ENCODE data around the gene NFATC2IP.

NFATC2IP gene

DNA sequence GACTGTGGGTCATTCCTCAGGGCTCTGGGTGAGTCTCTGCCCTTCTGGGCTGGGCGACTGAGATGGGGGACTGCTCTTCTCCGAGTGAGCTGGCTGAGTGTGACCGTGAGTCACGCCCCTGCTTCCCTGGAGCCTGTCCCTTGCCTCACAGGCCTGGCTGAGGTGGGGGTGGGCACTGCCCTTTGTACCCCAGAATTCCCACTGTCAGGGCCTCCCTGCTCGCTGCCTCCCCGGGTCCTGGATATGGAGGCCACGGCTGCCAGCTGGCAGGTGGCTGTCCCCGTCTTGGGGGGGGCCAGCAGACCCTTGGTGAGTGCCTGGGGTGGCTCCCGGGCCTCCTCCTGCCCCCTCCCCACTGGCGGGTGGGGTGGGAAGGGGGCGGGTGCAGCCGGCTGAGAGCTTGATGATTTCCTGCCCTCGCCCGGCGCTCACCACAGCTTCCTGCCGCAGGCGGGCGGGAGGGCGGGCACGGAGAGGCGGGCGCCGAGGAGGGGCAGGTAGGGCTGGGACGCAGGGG is 33.9 kb downstream of the NFATC2IP start, which contains the start of gene LAT:
TSS of gene LAT (plus strand) at position 434 of the 517 bp plus-strand sequence. CDS start 366 bp downstream, outside the sequence.
- TF ChIP-seq, protein P1, sequence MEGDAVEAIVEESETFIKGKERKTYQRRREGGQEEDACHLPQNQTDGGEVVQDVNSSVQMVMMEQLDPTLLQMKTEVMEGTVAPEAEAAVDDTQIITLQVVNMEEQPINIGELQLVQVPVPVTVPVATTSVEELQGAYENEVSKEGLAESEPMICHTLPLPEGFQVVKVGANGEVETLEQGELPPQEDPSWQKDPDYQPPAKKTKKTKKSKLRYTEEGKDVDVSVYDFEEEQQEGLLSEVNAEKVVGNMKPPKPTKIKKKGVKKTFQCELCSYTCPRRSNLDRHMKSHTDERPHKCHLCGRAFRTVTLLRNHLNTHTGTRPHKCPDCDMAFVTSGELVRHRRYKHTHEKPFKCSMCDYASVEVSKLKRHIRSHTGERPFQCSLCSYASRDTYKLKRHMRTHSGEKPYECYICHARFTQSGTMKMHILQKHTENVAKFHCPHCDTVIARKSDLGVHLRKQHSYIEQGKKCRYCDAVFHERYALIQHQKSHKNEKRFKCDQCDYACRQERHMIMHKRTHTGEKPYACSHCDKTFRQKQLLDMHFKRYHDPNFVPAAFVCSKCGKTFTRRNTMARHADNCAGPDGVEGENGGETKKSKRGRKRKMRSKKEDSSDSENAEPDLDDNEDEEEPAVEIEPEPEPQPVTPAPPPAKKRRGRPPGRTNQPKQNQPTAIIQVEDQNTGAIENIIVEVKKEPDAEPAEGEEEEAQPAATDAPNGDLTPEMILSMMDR (IDR thresholded peaks at IDR 0.05): no peak
- Histone ChIP-seq H3K79me2 (peaks cover 2% of the 10 kb centered on the region), H3K4me3 (ENCODE audit: low read depth, low read length) (no peak within 1 kb of the TSS), H3K4me2 (ENCODE audit: low read length) (no peak within 1 kb of the TSS), H3K36me3 (ENCODE audit: control insufficient read depth, insufficient read depth, low read length) (no peaks in the 10 kb centered on the region), H3K9ac (no peak within 1 kb of the TSS), H3K9me3 (ENCODE audit: control insufficient read depth, low read length) (no peaks in the 10 kb centered on the region), H3K27ac (no peak within 1 kb of the TSS), H2AFZ (no peak within 1 kb of the TSS), H3K27me3 (ENCODE audit: control insufficient read depth, insufficient read depth, low read length) (no peaks in the 10 kb centered on the region), H3K4me1 (no peaks in the 10 kb centered on the region)

DNA sequence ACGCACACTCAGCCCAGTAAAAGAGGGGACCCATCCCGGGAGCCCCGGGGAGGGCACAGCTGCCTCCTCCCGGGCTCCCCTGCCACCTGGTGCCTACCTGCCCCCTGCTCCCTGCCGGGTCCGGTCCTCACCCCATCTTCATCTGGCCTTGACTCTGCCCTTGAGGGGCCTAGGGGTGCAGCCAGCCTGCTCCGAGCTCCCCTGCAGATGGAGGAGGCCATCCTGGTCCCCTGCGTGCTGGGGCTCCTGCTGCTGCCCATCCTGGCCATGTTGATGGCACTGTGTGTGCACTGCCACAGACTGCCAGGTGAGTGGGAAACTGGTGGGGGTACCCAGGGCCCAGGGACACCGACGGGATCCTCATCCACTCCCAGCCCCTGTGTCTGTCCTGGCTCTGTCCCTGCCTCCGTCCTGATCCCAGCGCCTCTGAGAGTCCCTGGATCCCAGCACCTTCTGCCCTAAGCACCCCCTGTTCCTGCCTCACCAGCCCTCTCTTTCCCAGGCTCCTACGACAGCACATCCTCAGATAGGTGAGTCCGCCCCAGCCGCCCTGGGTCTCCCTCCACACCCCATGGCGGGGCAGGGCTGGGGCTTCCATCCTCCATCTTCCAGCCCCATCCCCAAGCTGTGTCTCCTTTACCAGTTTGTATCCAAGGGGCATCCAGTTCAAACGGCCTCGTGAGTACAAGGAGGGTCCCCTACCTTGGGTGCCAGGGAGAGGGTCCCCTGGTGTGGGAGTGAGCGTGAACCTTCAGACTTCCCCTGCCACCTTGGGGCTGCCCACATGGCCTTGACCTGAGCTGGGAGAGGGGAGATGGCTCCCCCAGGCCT is 34.7 kb downstream of the NFATC2IP start:
- no peak overlapping the region for H3K4me2 ChIP-seq (ENCODE audit: low read length)
- H3K36me3 ChIP-seq (ENCODE audit: control insufficient read depth, insufficient read depth, low read length): no peaks in the 10 kb centered on the region
- TF ChIP-seq, protein P1 (IDR thresholded peaks at IDR 0.05): no peak
- no peak overlapping the region for H3K4me3 ChIP-seq (ENCODE audit: low read depth, low read length)
- H3K27ac ChIP-seq: no peak overlapping the region
- no peaks in the 10 kb centered on the region for H3K9me3 ChIP-seq (ENCODE audit: control insufficient read depth, low read length)
- no peak overlapping the region for H3K9ac ChIP-seq
- peaks cover 2% of the 10 kb centered on the region for H3K79me2 ChIP-seq
- H2AFZ ChIP-seq: no peak overlapping the region
- H3K4me1 ChIP-seq: no peaks in the 10 kb centered on the region
- H3K27me3 ChIP-seq (ENCODE audit: control insufficient read depth, insufficient read depth, low read length): no peaks in the 10 kb centered on the region

DNA sequence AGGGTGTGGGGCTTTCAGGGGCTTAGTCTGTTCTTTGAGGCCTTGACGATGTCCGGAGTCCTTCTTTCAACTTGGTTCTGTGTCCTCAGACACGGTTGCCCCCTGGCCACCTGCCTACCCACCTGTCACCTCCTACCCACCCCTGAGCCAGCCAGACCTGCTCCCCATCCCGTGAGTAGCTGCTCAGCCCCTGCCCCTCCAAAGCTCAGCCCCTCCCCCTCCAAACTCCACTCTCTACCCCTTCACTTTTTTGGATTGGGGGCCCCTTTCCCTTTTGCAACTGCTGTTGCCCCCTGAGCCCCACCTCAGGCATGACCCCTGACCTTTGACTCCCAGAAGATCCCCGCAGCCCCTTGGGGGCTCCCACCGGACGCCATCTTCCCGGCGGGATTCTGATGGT is 35.3 kb downstream of the NFATC2IP start:
- H3K27ac ChIP-seq: no peak overlapping the region
- TF ChIP-seq, protein P1 (IDR thresholded peaks at IDR 0.05): no peak
- H3K36me3 ChIP-seq (ENCODE audit: control insufficient read depth, insufficient read depth, low read length): no peaks in the 10 kb centered on the region
- H3K27me3 ChIP-seq (ENCODE audit: control insufficient read depth, insufficient read depth, low read length): no peaks in the 10 kb centered on the region
- peaks cover 2% of the 10 kb centered on the region for H3K79me2 ChIP-seq
- H3K4me3 ChIP-seq (ENCODE audit: low read depth, low read length): no peak overlapping the region
- H3K9ac ChIP-seq: no peak overlapping the region
- no peaks in the 10 kb centered on the region for H3K9me3 ChIP-seq (ENCODE audit: control insufficient read depth, low read length)
- no peak overlapping the region for H3K4me2 ChIP-seq (ENCODE audit: low read length)
- H3K4me1 ChIP-seq: no peaks in the 10 kb centered on the region
- no peak overlapping the region for H2AFZ ChIP-seq

DNA sequence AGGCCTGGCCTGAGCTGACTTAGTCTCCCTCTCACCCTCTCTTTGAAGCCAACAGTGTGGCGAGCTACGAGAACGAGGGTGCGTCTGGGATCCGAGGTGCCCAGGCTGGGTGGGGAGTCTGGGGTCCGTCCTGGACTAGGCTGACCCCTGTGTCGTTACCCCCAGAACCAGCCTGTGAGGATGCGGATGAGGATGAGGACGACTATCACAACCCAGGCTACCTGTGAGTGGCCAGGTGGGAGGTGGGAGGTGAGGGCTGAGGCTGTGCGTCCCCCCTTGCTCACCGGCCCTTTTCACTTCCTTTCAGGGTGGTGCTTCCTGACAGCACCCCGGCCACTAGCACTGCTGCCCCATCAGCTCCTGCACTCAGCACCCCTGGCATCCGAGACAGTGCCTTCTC is 35.8 kb downstream of the NFATC2IP start:
- Histone ChIP-seq H3K9ac (no peak overlapping the region), H3K9me3 (ENCODE audit: control insufficient read depth, low read length) (no peaks in the 10 kb centered on the region), H3K36me3 (ENCODE audit: control insufficient read depth, insufficient read depth, low read length) (no peaks in the 10 kb centered on the region), H3K4me1 (no peaks in the 10 kb centered on the region), H3K27me3 (ENCODE audit: control insufficient read depth, insufficient read depth, low read length) (no peaks in the 10 kb centered on the region), H3K4me3 (ENCODE audit: low read depth, low read length) (no peak overlapping the region), H3K27ac (no peak overlapping the region), H3K4me2 (ENCODE audit: low read length) (no peak overlapping the region), H2AFZ (no peak overlapping the region), H3K79me2 (peaks cover 2% of the 10 kb centered on the region)
- TF ChIP-seq, protein P1 (IDR thresholded peaks at IDR 0.05): no peak
